ENCODE measurements around the gene CFAP74.

DNA sequence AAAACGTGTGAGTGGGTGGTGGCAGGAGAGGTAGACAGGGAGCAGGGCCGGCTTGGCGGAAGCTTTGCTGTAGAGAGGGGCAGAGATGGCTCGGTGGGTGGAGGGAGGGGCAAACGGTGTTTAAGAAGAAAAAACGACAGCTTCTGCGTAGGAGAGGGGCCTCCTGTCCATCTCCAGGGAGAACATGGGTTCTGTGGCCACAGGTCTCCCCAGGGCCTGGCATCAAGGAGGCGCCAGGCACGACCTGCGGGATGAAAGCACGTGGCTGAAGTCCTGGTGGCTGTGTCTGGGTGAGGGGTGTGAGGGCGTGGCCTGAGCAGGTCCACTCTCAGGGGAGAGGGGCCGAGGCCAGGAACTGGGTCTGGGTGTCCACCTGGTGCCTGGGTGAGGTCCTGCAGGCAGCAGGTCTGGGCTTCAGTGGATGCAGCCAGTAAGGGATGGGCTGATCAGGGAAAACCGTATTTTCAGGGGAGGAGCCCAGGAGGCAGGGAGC lies 45.7 kb upstream of the CFAP74 start:
- TF ChIP-seq, protein P1, sequence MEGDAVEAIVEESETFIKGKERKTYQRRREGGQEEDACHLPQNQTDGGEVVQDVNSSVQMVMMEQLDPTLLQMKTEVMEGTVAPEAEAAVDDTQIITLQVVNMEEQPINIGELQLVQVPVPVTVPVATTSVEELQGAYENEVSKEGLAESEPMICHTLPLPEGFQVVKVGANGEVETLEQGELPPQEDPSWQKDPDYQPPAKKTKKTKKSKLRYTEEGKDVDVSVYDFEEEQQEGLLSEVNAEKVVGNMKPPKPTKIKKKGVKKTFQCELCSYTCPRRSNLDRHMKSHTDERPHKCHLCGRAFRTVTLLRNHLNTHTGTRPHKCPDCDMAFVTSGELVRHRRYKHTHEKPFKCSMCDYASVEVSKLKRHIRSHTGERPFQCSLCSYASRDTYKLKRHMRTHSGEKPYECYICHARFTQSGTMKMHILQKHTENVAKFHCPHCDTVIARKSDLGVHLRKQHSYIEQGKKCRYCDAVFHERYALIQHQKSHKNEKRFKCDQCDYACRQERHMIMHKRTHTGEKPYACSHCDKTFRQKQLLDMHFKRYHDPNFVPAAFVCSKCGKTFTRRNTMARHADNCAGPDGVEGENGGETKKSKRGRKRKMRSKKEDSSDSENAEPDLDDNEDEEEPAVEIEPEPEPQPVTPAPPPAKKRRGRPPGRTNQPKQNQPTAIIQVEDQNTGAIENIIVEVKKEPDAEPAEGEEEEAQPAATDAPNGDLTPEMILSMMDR (IDR thresholded peaks at IDR 0.05; ENCODE audit: poor library complexity, severe bottlenecking) = no peak
- TF ChIP-seq REST (IDR thresholded peaks at IDR 0.05; ENCODE audit: borderline replicate concordance) = no peak
- no peak for TF ChIP-seq SMC3 (conservative IDR thresholded peaks at IDR 0.05; ENCODE audit: poor library complexity)
- TF ChIP-seq EP300 (conservative IDR thresholded peaks at IDR 0.05; ENCODE audit: poor library complexity, severe bottlenecking) = no peak

All from neural cell (in vitro differentiated cells).